SK-N-SH treated with all-trans-retinoic acid at 6 μM for 48 hours (cell line): ENCODE measurements around the gene BCAS4.
A peak's percentile ranks its signal among the peaks of the same experiment; 100 is the strongest.

ENCODE experiments used
- ATAC-seq: fragments of 200-7000 bp; cut with Tn5 transposase; 3 replicates; pipeline ENCODE4 v1.9.1; 2020; ENCODE audit warnings: mild to moderate bottlenecking, moderate library complexity
- ARNTL ChIP-seq: fragments of 450-650 bp; formaldehyde crosslinking; IDR thresholded peaks from 2 replicates; pipeline ENCODE4 v1.5.0; 2020; ENCODE audit warnings: low read depth, mild to moderate bottlenecking, moderate library complexity, borderline replicate concordance
- BACH2 ChIP-seq: fragments of 250-450 bp; sonication (Bioruptor Pico); IDR thresholded peaks from 2 replicates; pipeline ENCODE4 v1.9.0; 2021; ENCODE audit warnings: mild to moderate bottlenecking, borderline replicate concordance
- CSDC2 ChIP-seq: fragments of 250-450 bp; sonication (Bioruptor Pico); IDR thresholded peaks from 2 replicates; pipeline ENCODE4 v1.5.0; 2020; ENCODE audit warnings: mild to moderate bottlenecking, moderate library complexity
- ESRRG ChIP-seq: fragments of 250-450 bp; sonication (Bioruptor Pico); IDR thresholded peaks from 2 replicates; pipeline ENCODE4 v1.6.1; 2021; ENCODE audit warnings: mild to moderate bottlenecking
- GLIS3 ChIP-seq: fragments of 250-450 bp; sonication (Bioruptor Pico); IDR thresholded peaks from 2 replicates; pipeline ENCODE4 v1.5.0; 2020; ENCODE audit warnings: mild to moderate bottlenecking, moderate library complexity
- ISL1 ChIP-seq: fragments of 250-450 bp; sonication (Bioruptor Pico); IDR thresholded peaks from 2 replicates; pipeline ENCODE4 v2.1.2; 2022; ENCODE audit warnings: mild to moderate bottlenecking, moderate library complexity
- OSR1 ChIP-seq: fragments of 250-450 bp; sonication (Bioruptor Pico); IDR thresholded peaks from 2 replicates; pipeline ENCODE4 v1.8.0; 2022; ENCODE audit warnings: moderate library complexity, mild to moderate bottlenecking, inconsistent platforms
- PPARA ChIP-seq: fragments of 250-450 bp; sonication (Bioruptor Pico); IDR thresholded peaks from 2 replicates; pipeline ENCODE4 v1.5.0; 2020; ENCODE audit warnings: mild to moderate bottlenecking, borderline replicate concordance
- RARB ChIP-seq: fragments of 250-450 bp; sonication (Bioruptor Pico); IDR thresholded peaks from 2 replicates; pipeline ENCODE4 v1.8.0; 2021; ENCODE audit warnings: mild to moderate bottlenecking, moderate library complexity
- SNAI2 ChIP-seq: fragments of 250-450 bp; sonication (Bioruptor Pico); IDR thresholded peaks from 2 replicates; pipeline ENCODE4 v1.5.0; 2020; ENCODE audit warnings: mild to moderate bottlenecking, moderate library complexity
- TCF4 ChIP-seq: fragments of 250-450 bp; sonication (Bioruptor Pico); IDR thresholded peaks from 2 replicates; pipeline ENCODE4 v1.8.0; 2021; ENCODE audit warnings: mild to moderate bottlenecking, moderate library complexity, borderline replicate concordance
- TOX ChIP-seq: fragments of 250-450 bp; sonication (Bioruptor Pico); IDR thresholded peaks from 2 replicates; pipeline ENCODE4 v1.8.0; 2021; ENCODE audit warnings: mild to moderate bottlenecking, moderate library complexity, borderline replicate concordance
- ZC3H10 ChIP-seq: fragments of 250-450 bp; sonication (Bioruptor Pico); IDR thresholded peaks from 2 replicates; pipeline ENCODE4 v1.5.1; 2021; ENCODE audit warnings: mild to moderate bottlenecking, moderate library complexity
- ZFP3 ChIP-seq: fragments of 250-450 bp; sonication (Bioruptor Pico); IDR thresholded peaks from 2 replicates; pipeline ENCODE4 v1.5.0; 2020; ENCODE audit warnings: mild to moderate bottlenecking, moderate library complexity
- ZFP30 ChIP-seq: fragments of 450-650 bp; formaldehyde crosslinking; IDR thresholded peaks from 2 replicates; pipeline ENCODE4 v1.5.0; 2022; ENCODE audit warnings: mild to moderate bottlenecking, moderate library complexity
- ZNF565 ChIP-seq: fragments of 450-650 bp; formaldehyde crosslinking; conservative IDR thresholded peaks from 2 replicates; pipeline ENCODE4 v1.5.0; 2020; ENCODE audit warnings: low read depth, mild to moderate bottlenecking, moderate library complexity
- ZNF70 ChIP-seq: fragments of 450-650 bp; formaldehyde crosslinking; IDR thresholded peaks from 2 replicates; pipeline ENCODE4 v1.5.0; 2020; ENCODE audit warnings: mild to moderate bottlenecking, moderate library complexity
- ZNF8 ChIP-seq: fragments of 450-650 bp; formaldehyde crosslinking; IDR thresholded peaks from 2 replicates; pipeline ENCODE4 v1.5.0; 2020; ENCODE audit warnings: mild to moderate bottlenecking, moderate library complexity
- TF ChIP-seq, protein P1 (sequence below): fragments of 250-450 bp; sonication (Bioruptor Pico); IDR thresholded peaks from 2 replicates; pipeline ENCODE4 v1.8.0; 2020; ENCODE audit warnings: mild to moderate bottlenecking, moderate library complexity, borderline replicate concordance
- TF ChIP-seq, protein P2 (sequence below): fragments of 250-450 bp; sonication (Bioruptor Pico); IDR thresholded peaks from 2 replicates; pipeline ENCODE4 v1.5.0; 2020; ENCODE audit warnings: mild to moderate bottlenecking, moderate library complexity
- TF ChIP-seq, protein P3 (sequence below): fragments of 250-450 bp; sonication (Bioruptor Pico); IDR thresholded peaks from 2 replicates; pipeline ENCODE4 v1.5.1; 2020; ENCODE audit warnings: low read depth, mild to moderate bottlenecking, moderate library complexity
- TF ChIP-seq, protein P4 (sequence below): fragments of 250-450 bp; sonication (Bioruptor Pico); IDR thresholded peaks from 2 replicates; pipeline ENCODE4 v1.5.1; 2021; ENCODE audit warnings: mild to moderate bottlenecking, moderate library complexity
- TF ChIP-seq, protein P5 (sequence below): fragments of 250-450 bp; sonication (Bioruptor Pico); IDR thresholded peaks from 2 replicates; pipeline ENCODE4 v1.8.0; 2021; ENCODE audit warnings: low read depth, mild to moderate bottlenecking, moderate library complexity, borderline replicate concordance

BCAS4 gene, protein sequence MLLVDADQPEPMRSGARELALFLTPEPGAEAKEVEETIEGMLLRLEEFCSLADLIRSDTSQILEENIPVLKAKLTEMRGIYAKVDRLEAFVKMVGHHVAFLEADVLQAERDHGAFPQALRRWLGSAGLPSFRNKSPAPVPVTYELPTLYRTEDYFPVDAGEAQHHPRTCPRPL

DNA sequence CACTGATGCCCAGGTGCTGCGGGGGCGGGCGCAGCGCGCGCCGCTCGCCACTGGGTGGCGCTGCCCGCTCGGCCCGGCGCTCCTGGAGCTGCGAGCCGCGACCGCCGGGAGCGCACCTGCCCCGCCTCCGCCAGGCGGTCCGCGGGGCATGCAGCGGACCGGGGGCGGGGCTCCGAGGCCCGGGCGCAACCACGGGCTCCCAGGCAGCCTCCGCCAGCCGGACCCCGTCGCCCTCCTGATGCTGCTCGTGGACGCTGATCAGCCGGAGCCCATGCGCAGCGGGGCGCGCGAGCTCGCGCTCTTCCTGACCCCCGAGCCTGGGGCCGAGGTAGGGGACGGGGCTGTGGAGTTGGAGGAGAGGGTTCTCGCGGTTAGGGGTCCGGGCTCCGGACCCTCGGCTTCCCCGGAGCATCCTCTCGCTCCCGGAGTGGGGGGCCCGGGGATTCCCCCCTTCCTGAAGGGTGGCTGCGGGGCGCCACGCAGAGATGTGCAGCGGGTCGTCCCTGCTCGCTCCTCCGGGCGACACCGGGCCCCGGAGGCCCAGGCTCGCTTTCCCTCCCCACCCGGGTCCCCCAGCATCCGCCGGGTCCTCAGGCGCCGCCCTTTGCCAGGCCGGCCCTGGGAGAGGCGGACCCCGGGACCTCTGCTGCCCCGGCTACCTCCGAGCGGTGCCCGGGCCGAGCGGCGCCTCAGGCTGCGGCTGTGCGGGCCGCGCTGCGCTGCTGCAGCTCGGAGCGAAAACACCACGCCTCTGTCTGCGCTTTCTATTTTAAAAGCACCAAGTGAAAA, at the start of gene BCAS4:
BCAS4 (plus strand) TSS at position 216 of the 789 bp plus-strand sequence; CDS start at position 239, 23 bp downstream.
- no peak for TF ChIP-seq ESRRG
- no peak for TF ChIP-seq OSR1
- 0 out of 2 replicates have a peak, but pooled peaks have one; percentile 26 for TF ChIP-seq SNAI2 (CRISPR knock-in tag)
- TF ChIP-seq ZC3H10 = no peak
- TF ChIP-seq, protein P1, sequence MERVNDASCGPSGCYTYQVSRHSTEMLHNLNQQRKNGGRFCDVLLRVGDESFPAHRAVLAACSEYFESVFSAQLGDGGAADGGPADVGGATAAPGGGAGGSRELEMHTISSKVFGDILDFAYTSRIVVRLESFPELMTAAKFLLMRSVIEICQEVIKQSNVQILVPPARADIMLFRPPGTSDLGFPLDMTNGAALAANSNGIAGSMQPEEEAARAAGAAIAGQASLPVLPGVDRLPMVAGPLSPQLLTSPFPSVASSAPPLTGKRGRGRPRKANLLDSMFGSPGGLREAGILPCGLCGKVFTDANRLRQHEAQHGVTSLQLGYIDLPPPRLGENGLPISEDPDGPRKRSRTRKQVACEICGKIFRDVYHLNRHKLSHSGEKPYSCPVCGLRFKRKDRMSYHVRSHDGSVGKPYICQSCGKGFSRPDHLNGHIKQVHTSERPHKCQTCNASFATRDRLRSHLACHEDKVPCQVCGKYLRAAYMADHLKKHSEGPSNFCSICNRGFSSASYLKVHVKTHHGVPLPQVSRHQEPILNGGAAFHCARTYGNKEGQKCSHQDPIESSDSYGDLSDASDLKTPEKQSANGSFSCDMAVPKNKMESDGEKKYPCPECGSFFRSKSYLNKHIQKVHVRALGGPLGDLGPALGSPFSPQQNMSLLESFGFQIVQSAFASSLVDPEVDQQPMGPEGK (CRISPR knock-in tag) = no peak
- no peak for TF ChIP-seq ZNF565 (CRISPR knock-in tag)
- TF ChIP-seq, protein P2, sequence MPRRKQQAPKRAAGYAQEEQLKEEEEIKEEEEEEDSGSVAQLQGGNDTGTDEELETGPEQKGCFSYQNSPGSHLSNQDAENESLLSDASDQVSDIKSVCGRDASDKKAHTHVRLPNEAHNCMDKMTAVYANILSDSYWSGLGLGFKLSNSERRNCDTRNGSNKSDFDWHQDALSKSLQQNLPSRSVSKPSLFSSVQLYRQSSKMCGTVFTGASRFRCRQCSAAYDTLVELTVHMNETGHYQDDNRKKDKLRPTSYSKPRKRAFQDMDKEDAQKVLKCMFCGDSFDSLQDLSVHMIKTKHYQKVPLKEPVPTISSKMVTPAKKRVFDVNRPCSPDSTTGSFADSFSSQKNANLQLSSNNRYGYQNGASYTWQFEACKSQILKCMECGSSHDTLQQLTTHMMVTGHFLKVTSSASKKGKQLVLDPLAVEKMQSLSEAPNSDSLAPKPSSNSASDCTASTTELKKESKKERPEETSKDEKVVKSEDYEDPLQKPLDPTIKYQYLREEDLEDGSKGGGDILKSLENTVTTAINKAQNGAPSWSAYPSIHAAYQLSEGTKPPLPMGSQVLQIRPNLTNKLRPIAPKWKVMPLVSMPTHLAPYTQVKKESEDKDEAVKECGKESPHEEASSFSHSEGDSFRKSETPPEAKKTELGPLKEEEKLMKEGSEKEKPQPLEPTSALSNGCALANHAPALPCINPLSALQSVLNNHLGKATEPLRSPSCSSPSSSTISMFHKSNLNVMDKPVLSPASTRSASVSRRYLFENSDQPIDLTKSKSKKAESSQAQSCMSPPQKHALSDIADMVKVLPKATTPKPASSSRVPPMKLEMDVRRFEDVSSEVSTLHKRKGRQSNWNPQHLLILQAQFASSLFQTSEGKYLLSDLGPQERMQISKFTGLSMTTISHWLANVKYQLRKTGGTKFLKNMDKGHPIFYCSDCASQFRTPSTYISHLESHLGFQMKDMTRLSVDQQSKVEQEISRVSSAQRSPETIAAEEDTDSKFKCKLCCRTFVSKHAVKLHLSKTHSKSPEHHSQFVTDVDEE (CRISPR knock-in tag) = peak; percentile 30; the same call in 1 of the 2 replicates
- no peak for TF ChIP-seq BACH2 (CRISPR knock-in tag)
- no peak for TF ChIP-seq ARNTL
- no peak for TF ChIP-seq ZFP30 (CRISPR knock-in tag)
- TF ChIP-seq, protein P3, sequence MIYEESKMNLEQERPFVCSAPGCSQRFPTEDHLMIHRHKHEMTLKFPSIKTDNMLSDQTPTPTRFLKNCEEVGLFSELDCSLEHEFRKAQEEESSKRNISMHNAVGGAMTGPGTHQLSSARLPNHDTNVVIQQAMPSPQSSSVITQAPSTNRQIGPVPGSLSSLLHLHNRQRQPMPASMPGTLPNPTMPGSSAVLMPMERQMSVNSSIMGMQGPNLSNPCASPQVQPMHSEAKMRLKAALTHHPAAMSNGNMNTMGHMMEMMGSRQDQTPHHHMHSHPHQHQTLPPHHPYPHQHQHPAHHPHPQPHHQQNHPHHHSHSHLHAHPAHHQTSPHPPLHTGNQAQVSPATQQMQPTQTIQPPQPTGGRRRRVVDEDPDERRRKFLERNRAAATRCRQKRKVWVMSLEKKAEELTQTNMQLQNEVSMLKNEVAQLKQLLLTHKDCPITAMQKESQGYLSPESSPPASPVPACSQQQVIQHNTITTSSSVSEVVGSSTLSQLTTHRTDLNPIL = no peak
- no peak for TF ChIP-seq GLIS3 (CRISPR knock-in tag)
- no peak for TF ChIP-seq TOX
- no peak for TF ChIP-seq RARB (CRISPR knock-in tag)
- TF ChIP-seq, protein P4, sequence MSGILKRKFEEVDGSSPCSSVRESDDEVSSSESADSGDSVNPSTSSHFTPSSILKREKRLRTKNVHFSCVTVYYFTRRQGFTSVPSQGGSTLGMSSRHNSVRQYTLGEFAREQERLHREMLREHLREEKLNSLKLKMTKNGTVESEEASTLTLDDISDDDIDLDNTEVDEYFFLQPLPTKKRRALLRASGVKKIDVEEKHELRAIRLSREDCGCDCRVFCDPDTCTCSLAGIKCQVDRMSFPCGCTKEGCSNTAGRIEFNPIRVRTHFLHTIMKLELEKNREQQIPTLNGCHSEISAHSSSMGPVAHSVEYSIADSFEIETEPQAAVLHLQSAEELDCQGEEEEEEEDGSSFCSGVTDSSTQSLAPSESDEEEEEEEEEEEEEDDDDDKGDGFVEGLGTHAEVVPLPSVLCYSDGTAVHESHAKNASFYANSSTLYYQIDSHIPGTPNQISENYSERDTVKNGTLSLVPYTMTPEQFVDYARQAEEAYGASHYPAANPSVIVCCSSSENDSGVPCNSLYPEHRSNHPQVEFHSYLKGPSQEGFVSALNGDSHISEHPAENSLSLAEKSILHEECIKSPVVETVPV (CRISPR knock-in tag) = no peak
- no peak for TF ChIP-seq ISL1 (CRISPR knock-in tag)
- no peak for TF ChIP-seq ZNF8 (CRISPR knock-in tag)
- TF ChIP-seq, protein P5, sequence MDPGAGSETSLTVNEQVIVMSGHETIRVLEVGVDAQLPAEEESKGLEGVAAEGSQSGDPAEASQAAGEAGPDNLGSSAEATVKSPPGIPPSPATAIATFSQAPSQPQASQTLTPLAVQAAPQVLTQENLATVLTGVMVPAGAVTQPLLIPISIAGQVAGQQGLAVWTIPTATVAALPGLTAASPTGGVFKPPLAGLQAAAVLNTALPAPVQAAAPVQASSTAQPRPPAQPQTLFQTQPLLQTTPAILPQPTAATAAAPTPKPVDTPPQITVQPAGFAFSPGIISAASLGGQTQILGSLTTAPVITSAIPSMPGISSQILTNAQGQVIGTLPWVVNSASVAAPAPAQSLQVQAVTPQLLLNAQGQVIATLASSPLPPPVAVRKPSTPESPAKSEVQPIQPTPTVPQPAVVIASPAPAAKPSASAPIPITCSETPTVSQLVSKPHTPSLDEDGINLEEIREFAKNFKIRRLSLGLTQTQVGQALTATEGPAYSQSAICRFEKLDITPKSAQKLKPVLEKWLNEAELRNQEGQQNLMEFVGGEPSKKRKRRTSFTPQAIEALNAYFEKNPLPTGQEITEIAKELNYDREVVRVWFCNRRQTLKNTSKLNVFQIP = no peak
- TF ChIP-seq ZFP3 (CRISPR knock-in tag) = peak; percentile 85
- TF ChIP-seq TCF4 (CRISPR knock-in tag) = no peak
- TF ChIP-seq CSDC2 = no peak
- no peak for TF ChIP-seq PPARA
- TF ChIP-seq ZNF70 (CRISPR knock-in tag) = no peak
- peak; percentile 81 for ATAC-seq

DNA sequence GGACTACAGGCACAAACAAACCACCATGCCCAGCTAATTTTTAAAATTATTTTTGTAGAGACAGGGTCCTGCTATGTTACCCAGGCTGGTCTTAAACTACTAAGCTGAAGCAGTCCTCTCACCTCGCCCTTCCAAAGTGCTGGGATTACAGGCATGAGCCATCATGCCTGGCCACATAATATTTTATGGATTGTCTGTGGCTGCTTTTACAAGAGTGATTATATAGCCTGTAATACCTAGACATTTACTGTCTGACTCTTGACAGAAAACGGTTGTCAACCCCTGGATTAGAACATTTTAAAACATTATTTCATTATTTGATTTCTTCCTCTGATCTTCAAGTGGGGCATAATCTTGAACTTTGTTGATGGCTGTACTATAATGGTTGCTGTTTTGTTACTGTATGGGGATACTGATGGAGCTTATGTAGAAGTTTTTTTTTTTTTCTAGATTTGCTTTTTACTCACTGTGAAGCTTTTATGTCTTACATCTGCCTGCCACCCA, 49.2 kb upstream of the BCAS4 start:
- ATAC-seq = no peak

More for the DNA sequence above, 49.2 kb upstream of the BCAS4 start:
- TF ChIP-seq ZNF565 (CRISPR knock-in tag) (no peak), OSR1 (no peak)
